Pancreas (tissue), 10 donors: Measurements from ENCODE around the gene ANKRD12. TPM values are rescaled to one million over a fixed set of nuclear protein-coding genes. Genes with fewer than 3 reads are reported as not detected.

Experiments
- ATAC-seq, 4 donors: fragments of 200-7000 bp; cut with Tn5 transposase; one replicate each; pipeline versions ENCODE4 v1.8.0 to v1.9.1; 2020; ENCODE audit warnings: mild to moderate bottlenecking in 4 of 4, moderate library complexity in 4 of 4
- DNase-seq, 6 donors: peaks; one replicate each; pipeline ENCODE4 v3.0.0-alpha.2; 2020
- FAIRE-seq: peaks from 2 replicates; lab custom pipeline; 2012; peaks lifted over from hg19 to GRCh38; lab: Jason Lieb, UNC
- H3K27ac ChIP-seq, 4 donors: fragments of 200-600 bp; sonication (generic); 1 replicate in 3 of 4; 2 replicates in 1 of 4; pipeline versions ENCODE4 v1.5.0 to v1.8.0; 2020
- H3K27me3 ChIP-seq, 4 donors: fragments of 200-600 bp; one replicate each; pipeline ENCODE4 v1.8.0; 2021
- H3K36me3 ChIP-seq, 3 donors: fragments of 200-600 bp; sonication (generic) in 1 of 3; one replicate each; pipeline versions ENCODE4 v1.5.0 to v1.8.0; 2020 to 2021
- H3K4me1 ChIP-seq, 3 donors: fragments of 200-600 bp; one replicate each; pipeline ENCODE4 v1.8.0; 2021
- H3K4me3 ChIP-seq, 4 donors: fragments of 200-600 bp; sonication (generic) in 2 of 4; one replicate each; pipeline versions ENCODE4 v1.5.0 to v1.8.0; 2020 to 2021
- H3K9me3 ChIP-seq, 4 donors: fragments of 200-600 bp; one replicate each; pipeline ENCODE4 v1.8.0; 2021
- CTCF ChIP-seq, 4 donors: fragments of 200-600 bp; sonication (generic) in 3 of 4; IDR thresholded peaks; one replicate each; pipeline versions ENCODE4 v1.5.0 to v1.8.0; 2021; ENCODE audit warnings: antibody characterized with exemption in 4 of 4
- WGBS, 2 donors: extraction: QIAGEN DNeasy Blood & Tissue Kit; methylation state at CpG; one replicate each; pipeline ENCODE4 v1.1.7; 2013; 5-methylcytosine and 5-hydroxymethylcytosine counted together
- intact Hi-C, 3 donors: fragments of 100-400 bp; cut with DNase I; formaldehyde crosslinking; loops; one replicate each; pipeline versions ENCODE4 v1.11.1 to v1.14.2; 2022
- polyA plus RNA-seq, 2 donors: library from polyadenylated mRNA; stranded (reverse); fragments of 200-250 nt; gene quantifications; one replicate each; pipeline ENCODE4 v1.2.3, GENCODE V29; 2013
- total RNA-seq, 6 donors: library from RNA; stranded (reverse); fragmentation: NEBNext Ultra II Directional in 4 of 6; extraction: Animal tissue kit (Norgen Biotek cat#: 25700) in 4 of 6; gene quantifications; one replicate each; pipeline versions ENCODE4 v1.2.1 to v1.2.4, GENCODE V29; 2021 to 2023
- donor health status: healthy with polysubstance abuse.
- donor health status: DM: no; HTN: no; CAD: no; lungs with moderate emphysema.
- donor health status: DM: no; HTN: no; CAD: no.
- donor health status: control.
- donor health status: control.
- donor health status: Bipolar disorder and iron deficiency.
- donor health status: DM: yes; HTN: yes; CAD: no.
- donor health status: DM: no; HTN: no; CAD: no.
- donor health status: DM: no; HTN: no; CAD: no.
- donor health status: DM: yes; HTN: yes; CAD: no.

ANKRD12 gene
- total and polyA plus RNA-seq, 8 donors = 14.5 to 51.7 (median 27.3) TPM

- H3K4me1 ChIP-seq = peaks cover 30 to 49% (median 33%) of the 10 kb centered on the region in 3 donors
- FAIRE-seq (no peak), ATAC-seq (no peak), DNase-seq (no peak)
- no peak for TF ChIP-seq CTCF (IDR thresholded peaks at IDR 0.05)
- 63 to 75% methylated on average over 7 of the region's 7 CpGs for WGBS, 2 donors
- intact Hi-C loops = no loop called here
- H3K9me3 ChIP-seq = no peaks in the 10 kb centered on the region
- no peak overlapping the region for H3K27ac ChIP-seq
- H3K4me3 ChIP-seq = no peak overlapping the region
- no peaks in the 10 kb centered on the region for H3K36me3 ChIP-seq
- no peaks in the 10 kb centered on the region for H3K27me3 ChIP-seq
Observed at GRCh38 chr18:9113468-9114149, 23.0 kb upstream of the ANKRD12 start.

- Histone ChIP-seq H3K27me3 (no peaks in the 10 kb centered on the region), H3K4me1 (peaks cover 21 to 48% (median 33%) of the 10 kb centered on the region in 3 donors), H3K9me3 (no peaks in the 10 kb centered on the region), H3K36me3 (peaks cover 0 to 3% (median 0%) of the 10 kb centered on the region in 3 donors), H3K4me3 (no peak overlapping the region), H3K27ac (peak overlapping the region in 1 of 4 donors; percentile 86)
- intact Hi-C loops = no loop called here
- ATAC-seq = no peak
- TF ChIP-seq CTCF (IDR thresholded peaks at IDR 0.05) = no peak
- DNase-seq = no peak
- no peak for FAIRE-seq
Observed at GRCh38 chr18:9115984-9116383, 20.6 kb upstream of the ANKRD12 start.

- H3K27me3 ChIP-seq = no peaks in the 10 kb centered on the region
Observed at GRCh38 chr18:9117980-9118841, 18.4 kb upstream of the ANKRD12 start.

GRCh38 chr18:9120796-9121195 lies 15.8 kb upstream of the ANKRD12 start:
- no peak for FAIRE-seq
- TF ChIP-seq CTCF (IDR thresholded peaks at IDR 0.05) = no peak
- DNase-seq = no peak
- Histone ChIP-seq H3K27me3 (no peaks in the 10 kb centered on the region), H3K9me3 (no peaks in the 10 kb centered on the region), H3K4me1 (peaks cover 16 to 41% (median 24%) of the 10 kb centered on the region in 3 donors), H3K36me3 (peaks cover 0 to 7% (median 4%) of the 10 kb centered on the region in 3 donors), H3K27ac (no peak overlapping the region), H3K4me3 (no peak overlapping the region)
- no peak for ATAC-seq
- WGBS, 2 donors = 50 to 58% methylated on average over 1 of the region's 1 CpG
- intact Hi-C loops = no loop called here

More at GRCh38 chr18:9117980-9118841, 18.4 kb upstream of the ANKRD12 start:
- intact Hi-C loops = no loop called here
- Histone ChIP-seq H3K27ac (peak overlapping the region in 2 of 4 donors; percentile 78 to 86), H3K4me3 (no peak overlapping the region), H3K4me1 (peaks cover 19 to 42% (median 33%) of the 10 kb centered on the region in 3 donors), H3K36me3 (peaks cover 0 to 3% (median 0%) of the 10 kb centered on the region in 3 donors), H3K9me3 (no peaks in the 10 kb centered on the region)
- 32 to 39% methylated on average over 5 of the region's 5 CpGs for WGBS, 2 donors
- FAIRE-seq (peak; percentile 32), ATAC-seq (peak; percentile 23 to 54 (median 34)), DNase-seq (no peak)
- TF ChIP-seq CTCF (IDR thresholded peaks at IDR 0.05) = no peak
